Esophagus muscularis mucosa (tissue), 4 donors: Measurements from ENCODE around the gene KLHL29. TPM values are rescaled to one million over a fixed set of nuclear protein-coding genes. Genes with fewer than 3 reads are reported as not detected.
A peak's percentile ranks its signal among the peaks of the same experiment; 100 is the strongest.

Experiments
- DNase-seq: peaks from one replicate; pipeline ENCODE4 v3.0.0-alpha.2; 2017; ENCODE audit errors: extremely low spot score
- H3K27ac ChIP-seq, 4 donors: fragments of 200-600 bp; sonication (generic); replicated peaks in 1 of 4; 1 replicate in 3 of 4; 2 replicates in 1 of 4; pipeline ENCODE4 v1.5.1; 2016 to 2019; ENCODE audit warnings: mild to moderate bottlenecking in 1 of 4
- H3K27me3 ChIP-seq, 4 donors: fragments of 200-600 bp; sonication (generic); one replicate each; pipeline versions ENCODE4 v1.5.1 to v1.6.0; 2016 to 2019
- H3K36me3 ChIP-seq, 4 donors: fragments of 200-600 bp; sonication (generic); one replicate each; pipeline ENCODE4 v1.5.1; 2016 to 2019
- H3K4me1 ChIP-seq, 4 donors: fragments of 200-600 bp; sonication (generic); one replicate each; pipeline ENCODE4 v1.5.1; 2016 to 2019
- H3K4me3 ChIP-seq, 4 donors: fragments of 200-600 bp; sonication (generic); 1 replicate in 2 of 4; 2 replicates in 2 of 4; pipeline ENCODE4 v1.5.1; 2016 to 2019; ENCODE audit warnings: mild to moderate bottlenecking in 4 of 4, moderate library complexity in 1 of 4
- H3K9me3 ChIP-seq, 4 donors: fragments of 200-600 bp; sonication (generic); 1 replicate in 3 of 4; 2 replicates in 1 of 4; pipeline ENCODE4 v1.5.1; 2016 to 2019
- EP300 ChIP-seq: sonication (generic); formaldehyde crosslinking; IDR thresholded peaks from one replicate; pipeline ENCODE4 v1.6.1; 2017; ENCODE audit warnings: antibody characterized with exemption
- POLR2A ChIP-seq: fragments of 450-650 bp; IDR thresholded peaks from one replicate; pipeline ENCODE4 v1.6.1; 2017; ENCODE audit warnings: antibody characterized with exemption, moderate library complexity, mild to moderate bottlenecking, low read depth
- POLR2AphosphoS5 ChIP-seq, 2 donors: sonication (generic); formaldehyde crosslinking; IDR thresholded peaks; one replicate each; pipeline ENCODE4 v1.6.1; 2017; ENCODE audit warnings: antibody characterized with exemption in 2 of 2
- WGBS: methylation state at CpG from one replicate; pipeline ENCODE4 v1.1.5; 2018; 5-methylcytosine and 5-hydroxymethylcytosine counted together
- intact Hi-C: fragments of 100-400 bp; cut with DNase I; formaldehyde crosslinking; loops from one replicate; pipeline ENCODE4 v1.15.1; 2023
- total RNA-seq, 4 donors: library from RNA; depleted of rRNA; stranded (reverse); fragments of >200 nt; gene quantifications; one replicate each; pipeline versions ENCODE4 v1.1.0 to v1.2.1, GENCODE V29; 2016
- TF ChIP-seq, protein P1 (sequence below), 3 experiments: fragments of 200-600 bp in 2 of 3; fragments of 450-650 bp in 1 of 3; sonication (generic) in 2 of 3; IDR thresholded peaks; one replicate each; pipeline ENCODE4 v1.5.1; 2017 to 2019; ENCODE audit warnings: antibody characterized with exemption in 3 of 3, mild to moderate bottlenecking in 2 of 3, moderate library complexity in 1 of 3

KLHL29 gene
- total RNA-seq, 4 donors from 2014 or later, result 22.0 to 26.1 (median 23.4) TPM

DNA sequence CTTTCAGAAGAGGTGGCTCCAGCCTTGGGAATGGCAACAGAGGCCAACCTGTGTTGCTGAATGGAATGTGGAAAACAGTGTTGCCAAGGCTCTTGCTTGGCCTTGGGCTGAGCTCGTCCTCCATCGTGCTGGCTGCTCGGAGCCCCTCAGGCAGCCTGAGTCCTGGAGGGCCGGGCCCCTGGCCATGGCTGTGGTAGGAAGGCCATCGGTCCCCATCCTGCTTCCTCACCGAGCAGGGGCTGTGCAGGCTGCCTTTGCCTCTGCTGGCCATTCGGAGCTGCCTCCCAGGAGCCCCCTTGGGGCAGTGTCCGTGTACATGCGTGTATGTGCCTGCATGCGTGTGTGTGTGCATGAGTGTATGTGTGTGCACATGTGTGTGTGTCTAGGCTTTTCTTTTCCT lies 178.2 kb downstream of the KLHL29 start:
- intact Hi-C loops, result no loop called here
- 87% methylated on average over 7 of the region's 10 CpGs for WGBS
- Histone ChIP-seq H3K27ac (peak overlapping the region; percentile 79 to 86 (median 84)), H3K4me1 (peaks cover 34 to 75% (median 74%) of the 10 kb centered on the region in 4 donors), H3K9me3 (no peaks in the 10 kb centered on the region), H3K4me3 (no peak overlapping the region), H3K27me3 (no peaks in the 10 kb centered on the region), H3K36me3 (peaks cover 0 to 12% (median 3%) of the 10 kb centered on the region in 4 donors)
- no peak for TF ChIP-seq POLR2A
- TF ChIP-seq EP300, result no peak
- TF ChIP-seq POLR2AphosphoS5 (IDR thresholded peaks at IDR 0.05), result no peak
- TF ChIP-seq, protein P1, sequence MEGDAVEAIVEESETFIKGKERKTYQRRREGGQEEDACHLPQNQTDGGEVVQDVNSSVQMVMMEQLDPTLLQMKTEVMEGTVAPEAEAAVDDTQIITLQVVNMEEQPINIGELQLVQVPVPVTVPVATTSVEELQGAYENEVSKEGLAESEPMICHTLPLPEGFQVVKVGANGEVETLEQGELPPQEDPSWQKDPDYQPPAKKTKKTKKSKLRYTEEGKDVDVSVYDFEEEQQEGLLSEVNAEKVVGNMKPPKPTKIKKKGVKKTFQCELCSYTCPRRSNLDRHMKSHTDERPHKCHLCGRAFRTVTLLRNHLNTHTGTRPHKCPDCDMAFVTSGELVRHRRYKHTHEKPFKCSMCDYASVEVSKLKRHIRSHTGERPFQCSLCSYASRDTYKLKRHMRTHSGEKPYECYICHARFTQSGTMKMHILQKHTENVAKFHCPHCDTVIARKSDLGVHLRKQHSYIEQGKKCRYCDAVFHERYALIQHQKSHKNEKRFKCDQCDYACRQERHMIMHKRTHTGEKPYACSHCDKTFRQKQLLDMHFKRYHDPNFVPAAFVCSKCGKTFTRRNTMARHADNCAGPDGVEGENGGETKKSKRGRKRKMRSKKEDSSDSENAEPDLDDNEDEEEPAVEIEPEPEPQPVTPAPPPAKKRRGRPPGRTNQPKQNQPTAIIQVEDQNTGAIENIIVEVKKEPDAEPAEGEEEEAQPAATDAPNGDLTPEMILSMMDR (IDR thresholded peaks at IDR 0.05), result no peak
- no peak for DNase-seq

DNA sequence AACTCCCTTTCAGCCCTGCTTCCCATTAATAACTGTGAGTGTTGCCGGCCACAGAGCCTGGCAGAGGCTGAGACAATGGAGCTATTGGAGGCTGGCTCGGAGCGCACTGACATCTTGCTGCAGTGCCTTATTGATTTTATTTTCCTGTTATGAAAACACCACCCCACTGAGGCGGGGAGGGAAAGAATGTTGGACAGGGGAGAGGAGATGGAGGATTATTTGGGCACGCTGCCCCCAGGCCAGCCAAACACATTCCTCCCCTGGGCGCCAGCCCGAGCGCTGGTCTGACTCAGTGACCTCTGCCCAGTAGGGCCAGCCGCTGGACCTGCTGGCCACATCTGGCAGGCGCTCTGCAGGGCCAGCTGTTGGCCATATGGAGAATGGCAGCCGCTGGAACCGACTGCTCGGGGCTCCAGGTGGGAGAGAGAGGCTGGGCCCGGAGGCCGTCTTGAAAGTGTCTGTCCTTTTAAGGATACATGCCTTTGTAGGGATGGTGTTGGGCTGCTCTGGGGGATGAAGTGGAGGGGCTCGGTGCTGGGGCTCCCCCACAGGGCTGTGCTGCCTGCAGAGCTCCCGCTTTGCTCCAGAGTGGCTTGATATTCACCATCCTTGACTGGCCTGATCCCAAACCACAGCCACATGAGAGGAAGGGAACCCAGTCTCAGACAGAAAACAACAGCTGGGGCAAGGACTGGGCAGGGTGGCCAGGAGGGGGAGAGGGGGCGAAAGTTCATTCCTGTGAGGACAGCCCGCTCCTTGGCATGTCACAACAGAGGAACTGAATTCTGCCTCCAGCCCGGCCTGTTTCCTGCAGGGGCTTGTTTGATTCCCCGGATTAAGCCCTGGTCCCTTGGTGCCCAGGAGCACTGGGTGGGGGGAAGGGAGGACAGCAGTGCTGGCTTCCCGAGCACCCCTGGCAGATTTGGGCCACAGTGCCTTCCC lies 179.0 kb downstream of the KLHL29 start:
- Histone ChIP-seq H3K4me3 (no peak overlapping the region), H3K27me3 (no peaks in the 10 kb centered on the region), H3K36me3 (peaks cover 0 to 12% (median 3%) of the 10 kb centered on the region in 4 donors), H3K4me1 (peaks cover 34 to 83% (median 82%) of the 10 kb centered on the region in 4 donors), H3K9me3 (no peaks in the 10 kb centered on the region), H3K27ac (peak overlapping the region; percentile 79 to 86 (median 84))
- TF ChIP-seq EP300 (no peak), POLR2A (no peak), POLR2AphosphoS5 (IDR thresholded peaks at IDR 0.05) (peak; percentile 11 to 66)
- TF ChIP-seq, protein P1 (IDR thresholded peaks at IDR 0.05), result peak in 1 of 3 experiments; percentile 36
- no peak for DNase-seq
- 72% methylated on average over 21 of the region's 22 CpGs for WGBS
- intact Hi-C loops, result no loop called here

- TF ChIP-seq, protein P1 (IDR thresholded peaks at IDR 0.05), result no peak
- no peak for TF ChIP-seq POLR2A
- TF ChIP-seq POLR2AphosphoS5 (IDR thresholded peaks at IDR 0.05), result no peak
- no peak for TF ChIP-seq EP300
- DNase-seq, result no peak
- WGBS, result 31% methylated on average over 5 of the region's 8 CpGs
- Histone ChIP-seq H3K9me3 (no peaks in the 10 kb centered on the region), H3K27me3 (no peaks in the 10 kb centered on the region), H3K36me3 (peaks cover 0 to 12% (median 3%) of the 10 kb centered on the region in 4 donors), H3K4me1 (peaks cover 34 to 90% (median 89%) of the 10 kb centered on the region in 4 donors), H3K27ac (peak overlapping the region; percentile 79 to 86 (median 84)), H3K4me3 (no peak overlapping the region)
- intact Hi-C loops, result no loop called here
Measured at GRCh38 chr2:23564615-23564960, 179.6 kb downstream of the KLHL29 start.

GRCh38 chr2:23565374-23565773 lies 180.4 kb downstream of the KLHL29 start:
- H3K9me3 ChIP-seq, result no peaks in the 10 kb centered on the region
- peaks cover 34 to 97% (median 96%) of the 10 kb centered on the region in 4 donors for H3K4me1 ChIP-seq
- H3K4me3 ChIP-seq, result no peak overlapping the region
- no peak for DNase-seq
- intact Hi-C loops, result no loop called here
- H3K27ac ChIP-seq, result peak overlapping the region; percentile 79 to 86 (median 84)
- no peaks in the 10 kb centered on the region for H3K27me3 ChIP-seq
- peaks cover 0 to 12% (median 3%) of the 10 kb centered on the region in 4 donors for H3K36me3 ChIP-seq
- TF ChIP-seq POLR2AphosphoS5 (IDR thresholded peaks at IDR 0.05), result no peak
- TF ChIP-seq EP300, result no peak
- no peak for TF ChIP-seq POLR2A
- TF ChIP-seq, protein P1 (IDR thresholded peaks at IDR 0.05), result no peak
- WGBS, result 87% methylated on average over 8 of the region's 9 CpGs
